Omental fat pad (tissue), 4 donors: ENCODE results near the gene CDC42EP4. TPM values are rescaled to one million over a fixed set of nuclear protein-coding genes. Genes with fewer than 3 reads are reported as not detected.
A peak's percentile ranks its signal among the peaks of the same experiment; 100 is the strongest.
"Not testable (repeated sequence)": the region's sequence is repeated elsewhere in the genome, so short reads cannot be mapped to it uniquely, and the experiment has no call there.

ENCODE experiments used
- ATAC-seq: fragments of 150-250 bp; one replicate; pipeline ENCODE4 v1.9.1; 2016; ENCODE audit warnings: mild to moderate bottlenecking, moderate library complexity; ENCODE audit not compliant: low FRiP score
- DNase-seq: peaks from one replicate; pipeline ENCODE4 v3.0.0-alpha.2; 2019; ENCODE audit warnings: low spot score
- total RNA-seq, 4 donors: library from RNA; depleted of rRNA; stranded (reverse); fragments of >200 nt; gene quantifications; one replicate each; pipeline ENCODE4 v1.1.0, GENCODE V29; 2016
- TF ChIP-seq, protein P1 (sequence below), 3 donors: fragments of 450-650 bp; IDR thresholded peaks; one replicate each; pipeline ENCODE4 v1.5.1; 2016 to 2017; ENCODE audit warnings: antibody characterized with exemption in 3 of 3, mild to moderate bottlenecking in 3 of 3, moderate library complexity in 2 of 3

Gene CDC42EP4
- total RNA-seq, 4 donors from 2014 or later: 137 to 224 (median 181) TPM

DNA sequence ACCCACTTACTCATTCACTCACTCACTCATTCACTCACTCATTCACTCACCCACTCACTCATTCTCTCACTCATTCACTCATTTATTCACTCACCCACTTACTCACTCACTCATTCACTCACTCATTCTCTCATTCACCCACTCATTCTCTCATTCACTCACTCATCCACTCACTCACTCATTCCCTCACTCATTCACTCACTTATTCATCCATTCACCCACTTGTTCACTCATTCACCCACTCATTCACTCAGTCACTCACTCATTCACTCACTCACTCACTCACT is 42.5 kb downstream of the CDC42EP4 start:
- ATAC-seq: no peak
- TF ChIP-seq, protein P1, sequence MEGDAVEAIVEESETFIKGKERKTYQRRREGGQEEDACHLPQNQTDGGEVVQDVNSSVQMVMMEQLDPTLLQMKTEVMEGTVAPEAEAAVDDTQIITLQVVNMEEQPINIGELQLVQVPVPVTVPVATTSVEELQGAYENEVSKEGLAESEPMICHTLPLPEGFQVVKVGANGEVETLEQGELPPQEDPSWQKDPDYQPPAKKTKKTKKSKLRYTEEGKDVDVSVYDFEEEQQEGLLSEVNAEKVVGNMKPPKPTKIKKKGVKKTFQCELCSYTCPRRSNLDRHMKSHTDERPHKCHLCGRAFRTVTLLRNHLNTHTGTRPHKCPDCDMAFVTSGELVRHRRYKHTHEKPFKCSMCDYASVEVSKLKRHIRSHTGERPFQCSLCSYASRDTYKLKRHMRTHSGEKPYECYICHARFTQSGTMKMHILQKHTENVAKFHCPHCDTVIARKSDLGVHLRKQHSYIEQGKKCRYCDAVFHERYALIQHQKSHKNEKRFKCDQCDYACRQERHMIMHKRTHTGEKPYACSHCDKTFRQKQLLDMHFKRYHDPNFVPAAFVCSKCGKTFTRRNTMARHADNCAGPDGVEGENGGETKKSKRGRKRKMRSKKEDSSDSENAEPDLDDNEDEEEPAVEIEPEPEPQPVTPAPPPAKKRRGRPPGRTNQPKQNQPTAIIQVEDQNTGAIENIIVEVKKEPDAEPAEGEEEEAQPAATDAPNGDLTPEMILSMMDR (IDR thresholded peaks at IDR 0.05): no peak
- no peak for DNase-seq

DNA sequence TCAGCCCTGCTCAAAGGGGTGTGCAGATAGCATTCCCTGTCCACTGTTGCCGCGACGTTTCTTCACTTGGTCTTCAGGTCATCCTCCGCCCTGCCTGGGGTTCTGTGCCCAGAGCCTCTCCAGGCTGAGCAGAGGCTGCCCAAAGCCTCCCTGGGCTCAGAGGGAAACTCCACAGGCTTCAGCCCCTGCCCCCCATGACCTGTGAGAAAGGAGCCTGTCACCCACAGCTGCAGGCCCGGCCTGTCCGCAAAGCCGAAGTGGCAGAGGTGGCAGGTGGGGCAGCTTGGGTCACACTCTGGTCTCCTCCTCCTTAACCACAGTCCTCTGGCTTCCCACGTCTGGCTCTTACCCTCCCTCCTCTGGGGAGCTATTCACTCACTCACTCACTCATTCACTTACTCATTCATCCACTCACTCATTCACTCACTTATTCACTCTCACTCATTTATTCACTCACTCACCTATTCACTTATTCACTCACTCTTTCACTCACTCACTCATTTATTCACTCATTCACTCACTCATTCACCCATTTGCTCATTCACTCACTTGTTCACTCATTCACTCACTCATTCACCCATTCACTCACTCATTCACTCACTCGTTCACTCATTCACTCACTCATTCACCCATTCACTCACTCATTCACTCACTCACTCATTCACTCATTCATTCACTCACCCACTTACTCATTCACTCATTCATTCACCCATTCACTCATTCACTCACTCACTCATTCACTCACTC is 43.0 kb downstream of the CDC42EP4 start:
- TF ChIP-seq, protein P1 (IDR thresholded peaks at IDR 0.05): no peak
- ATAC-seq (peak; percentile 12), DNase-seq (no peak)

DNA sequence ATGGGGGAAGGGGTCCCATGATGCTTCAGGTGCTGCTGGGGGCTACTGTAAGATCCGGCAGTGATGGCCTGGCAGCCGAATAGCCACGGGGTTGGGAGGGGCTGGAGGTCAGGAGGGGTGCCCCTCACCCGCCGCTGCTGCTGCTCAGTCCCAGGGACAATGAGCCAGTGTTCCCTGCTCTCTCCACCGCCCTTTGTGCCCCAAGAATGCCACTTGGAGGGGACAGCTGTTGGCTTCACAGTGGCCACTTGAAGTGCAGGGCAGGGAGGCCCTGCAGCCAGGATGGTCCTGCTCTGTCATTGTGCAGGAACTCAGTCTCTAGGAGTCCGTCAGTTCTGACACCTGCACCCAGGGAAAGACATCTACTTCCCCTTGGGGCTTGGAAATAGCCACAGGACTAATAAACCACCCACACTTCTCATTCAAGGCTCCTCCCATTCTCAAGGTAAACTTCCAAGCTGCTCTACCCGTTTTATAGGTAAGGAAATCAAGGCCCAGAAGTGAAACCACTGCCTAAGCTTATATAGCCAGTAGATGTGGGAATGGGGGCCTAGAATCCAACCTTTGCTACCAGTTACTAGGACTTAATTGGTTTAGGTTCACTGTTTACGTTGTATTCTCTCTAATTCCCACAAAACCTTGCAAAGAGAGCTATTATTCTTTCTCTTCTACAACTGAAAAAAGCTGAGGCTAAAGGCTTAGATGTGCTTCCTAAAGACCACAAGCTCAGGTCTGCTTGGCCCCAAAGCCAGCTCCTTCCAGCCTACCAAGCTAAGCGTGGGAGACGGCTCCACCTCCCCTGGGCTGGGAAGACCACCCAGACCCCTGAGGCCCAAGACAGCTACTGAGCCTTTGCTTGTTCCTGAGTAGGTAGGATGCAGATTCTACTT is 43.9 kb downstream of the CDC42EP4 start:
- ATAC-seq: peak; percentile 58
- TF ChIP-seq, protein P1 (IDR thresholded peaks at IDR 0.05): no peak

DNA sequence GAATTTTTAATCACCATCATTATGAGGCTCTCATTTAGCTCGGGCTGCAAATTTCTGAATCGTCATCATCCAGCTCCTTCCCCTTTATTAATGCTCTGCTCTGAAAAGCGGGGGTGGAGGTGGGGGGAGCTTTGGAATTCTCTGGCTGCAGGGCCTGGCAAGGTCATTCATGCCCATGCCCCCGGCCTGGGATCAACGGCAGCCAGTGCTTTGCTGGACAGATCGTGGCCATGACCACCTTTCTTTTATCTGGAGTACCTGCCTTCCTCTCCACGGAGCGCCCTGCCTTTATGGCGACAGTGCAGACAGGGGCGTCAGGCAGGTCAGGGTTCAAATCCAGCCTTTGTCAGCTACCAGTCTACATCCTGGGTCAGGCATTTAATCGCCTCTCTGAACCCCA is 45.0 kb downstream of the CDC42EP4 start:
- DNase-seq: no peak
- TF ChIP-seq, protein P1 (IDR thresholded peaks at IDR 0.05): no peak
- no peak for ATAC-seq

More for the DNA sequence above, 43.9 kb downstream of the CDC42EP4 start:
- no peak for DNase-seq

DNA sequence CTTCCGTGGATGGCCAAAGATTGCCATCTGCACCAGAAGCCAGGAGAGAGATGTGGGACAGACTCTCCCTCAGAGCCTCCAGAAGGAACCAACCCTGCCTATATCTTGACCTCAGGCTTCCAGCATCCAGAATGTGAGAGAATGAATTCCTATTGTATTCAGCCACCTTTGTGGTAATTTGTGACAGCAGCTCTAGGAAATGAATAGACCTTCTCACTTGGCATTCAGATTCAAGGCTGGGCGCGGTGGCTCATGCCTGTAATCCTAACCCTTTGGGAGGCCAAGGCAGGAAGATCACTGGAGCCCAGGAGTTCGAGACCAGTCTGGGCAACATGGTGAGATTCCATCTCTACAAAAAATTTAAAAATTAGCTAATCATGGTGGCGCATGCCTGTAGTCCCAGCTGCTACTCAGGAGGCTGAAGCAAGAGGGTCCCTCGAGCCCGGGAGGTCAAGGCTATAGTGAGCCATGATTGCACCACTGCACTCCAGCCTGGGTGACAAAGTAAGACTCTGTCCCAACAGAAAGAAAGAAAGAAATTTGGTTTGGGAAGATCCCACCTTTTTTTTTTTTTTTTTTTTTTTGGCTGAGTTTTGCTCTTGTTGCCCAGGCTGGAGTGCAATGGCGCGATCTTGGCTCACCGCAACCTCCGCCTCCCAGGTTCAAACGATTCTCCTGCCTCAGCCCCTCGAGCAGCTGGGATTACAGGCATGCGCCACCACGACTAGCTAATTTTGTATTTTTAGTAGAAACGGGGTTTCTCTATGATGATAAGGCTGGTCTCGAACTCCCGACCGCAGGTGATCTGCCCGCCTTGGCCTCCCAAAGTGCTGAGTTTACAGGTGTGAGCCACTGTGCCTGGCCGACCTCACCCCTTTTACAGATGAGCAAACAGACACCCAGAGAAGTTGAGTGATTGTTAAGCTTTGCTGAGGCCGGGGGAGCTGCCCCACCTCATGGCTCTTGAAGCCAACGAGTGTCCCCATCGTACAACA is 45.9 kb downstream of the CDC42EP4 start:
- no peak for DNase-seq
- no peak for ATAC-seq
- TF ChIP-seq, protein P1 (IDR thresholded peaks at IDR 0.05): no peak

DNA sequence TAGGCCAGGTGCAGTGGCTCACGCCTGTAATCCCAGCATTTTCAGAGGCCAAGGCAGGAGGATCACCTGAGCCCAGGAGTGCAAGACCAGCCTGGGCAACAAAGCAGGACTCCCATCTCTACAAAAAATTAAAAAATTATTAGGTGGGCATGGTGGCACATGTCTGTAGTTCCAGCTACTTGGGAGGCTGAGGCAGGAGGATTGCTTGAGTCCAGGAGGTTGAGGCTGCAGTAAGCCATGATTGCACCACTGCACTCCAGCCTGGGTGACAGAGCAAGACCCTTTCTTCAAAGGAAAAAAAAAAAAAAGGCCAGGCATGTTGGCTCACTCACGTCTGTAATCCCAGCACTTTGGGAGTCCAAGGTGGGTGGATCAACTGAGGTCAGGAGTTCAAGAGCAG is 47.4 kb downstream of the CDC42EP4 start:
- not testable (repeated sequence) for ATAC-seq, DNase-seq
